ENCODE measurements around the gene PWWP2B.

DNA sequence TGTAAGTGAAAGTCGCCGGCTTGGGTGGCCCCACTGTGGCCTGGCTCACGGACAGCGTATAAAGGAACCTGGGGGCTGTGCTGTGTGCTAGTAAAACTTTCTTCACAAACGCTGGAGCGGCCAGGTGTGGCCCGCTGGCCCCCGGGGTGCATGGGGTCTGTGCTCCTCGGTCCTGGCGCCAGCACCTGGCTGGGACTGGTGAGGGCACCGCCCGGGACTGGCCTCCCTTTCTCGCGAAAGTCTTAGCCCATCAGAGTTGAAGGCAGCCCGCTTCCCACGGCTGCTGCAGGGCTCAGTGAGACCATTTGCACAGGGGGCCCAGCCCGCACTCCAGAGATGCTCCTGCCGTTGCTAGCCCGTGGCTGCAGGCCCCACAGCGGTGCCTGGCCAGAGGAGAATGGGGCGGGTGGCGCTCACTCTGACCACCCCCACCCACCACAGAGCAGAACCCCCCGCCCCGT lies 5.8 kb downstream of the PWWP2B start:
- TF ChIP-seq POLR2AphosphoS2 (IDR thresholded peaks at IDR 0.05; ENCODE audit: low read depth, low read length) (no peak), MTA3 (IDR thresholded peaks at IDR 0.05; ENCODE audit: borderline replicate concordance, low read length) (no peak), TAF1 (IDR thresholded peaks at IDR 0.05; ENCODE audit: borderline replicate concordance, low read depth, low read length) (no peak), EP300 (IDR thresholded peaks at IDR 0.05; ENCODE audit: borderline replicate concordance in 1 of 2, control insufficient read depth in 1 of 2, low read depth in 2 of 2, low read length in 2 of 2) (no peak), ATF7 (IDR thresholded peaks at IDR 0.05; ENCODE audit: low read depth) (no peak), CREM (IDR thresholded peaks at IDR 0.05; ENCODE audit: low read depth) (no peak), MXI1 (IDR thresholded peaks at IDR 0.05; ENCODE audit: low read depth, low read length) (no peak)
- TF ChIP-seq, protein P1, sequence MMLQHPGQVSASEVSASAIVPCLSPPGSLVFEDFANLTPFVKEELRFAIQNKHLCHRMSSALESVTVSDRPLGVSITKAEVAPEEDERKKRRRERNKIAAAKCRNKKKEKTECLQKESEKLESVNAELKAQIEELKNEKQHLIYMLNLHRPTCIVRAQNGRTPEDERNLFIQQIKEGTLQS (IDR thresholded peaks at IDR 0.05; ENCODE audit: borderline replicate concordance, extremely low read depth, low read depth, low read length) = no peak
- TF ChIP-seq, protein P2, sequence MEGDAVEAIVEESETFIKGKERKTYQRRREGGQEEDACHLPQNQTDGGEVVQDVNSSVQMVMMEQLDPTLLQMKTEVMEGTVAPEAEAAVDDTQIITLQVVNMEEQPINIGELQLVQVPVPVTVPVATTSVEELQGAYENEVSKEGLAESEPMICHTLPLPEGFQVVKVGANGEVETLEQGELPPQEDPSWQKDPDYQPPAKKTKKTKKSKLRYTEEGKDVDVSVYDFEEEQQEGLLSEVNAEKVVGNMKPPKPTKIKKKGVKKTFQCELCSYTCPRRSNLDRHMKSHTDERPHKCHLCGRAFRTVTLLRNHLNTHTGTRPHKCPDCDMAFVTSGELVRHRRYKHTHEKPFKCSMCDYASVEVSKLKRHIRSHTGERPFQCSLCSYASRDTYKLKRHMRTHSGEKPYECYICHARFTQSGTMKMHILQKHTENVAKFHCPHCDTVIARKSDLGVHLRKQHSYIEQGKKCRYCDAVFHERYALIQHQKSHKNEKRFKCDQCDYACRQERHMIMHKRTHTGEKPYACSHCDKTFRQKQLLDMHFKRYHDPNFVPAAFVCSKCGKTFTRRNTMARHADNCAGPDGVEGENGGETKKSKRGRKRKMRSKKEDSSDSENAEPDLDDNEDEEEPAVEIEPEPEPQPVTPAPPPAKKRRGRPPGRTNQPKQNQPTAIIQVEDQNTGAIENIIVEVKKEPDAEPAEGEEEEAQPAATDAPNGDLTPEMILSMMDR (IDR thresholded peaks at IDR 0.05 in 2 of 3, conservative IDR thresholded peaks at IDR 0.05 in 1 of 3; ENCODE audit: control insufficient read depth in 2 of 3, extremely low read depth in 1 of 3, insufficient read depth in 1 of 3, low read depth in 3 of 3, low read length in 3 of 3) = no peak
